K562 (cell line): ENCODE data around the gene NFKBIB. TPM values are rescaled to one million over a fixed set of nuclear protein-coding genes. Genes with fewer than 3 reads are reported as not detected.

Experiments
- ADNP ChIP-seq: fragments of 200-800 bp; sonication (Bioruptor generic); IDR thresholded peaks from 2 replicates; pipeline ENCODE4 v1.6.1; 2016; ENCODE audit warnings: missing genetic modification characterization, missing compliant biosample characterization
- ARHGAP35 ChIP-seq: fragments of 450-650 bp; IDR thresholded peaks from 2 replicates; pipeline ENCODE4 v1.6.1; 2018; ENCODE audit not compliant: partially characterized antibody
- CBFA2T3 ChIP-seq: fragments of 450-650 bp; IDR thresholded peaks from 2 replicates; pipeline ENCODE4 v1.6.1; 2017
- ESRRB ChIP-seq: fragments of 250-450 bp; sonication (Bioruptor Pico); IDR thresholded peaks from 2 replicates; pipeline ENCODE4 v1.5.0; 2020; ENCODE audit warnings: mild to moderate bottlenecking, moderate library complexity, borderline replicate concordance
- FOXK2 ChIP-seq, 2 experiments: fragments of 450-650 bp; IDR thresholded peaks in 1 of 2; conservative IDR thresholded peaks in 1 of 2; 2 replicates each; pipeline ENCODE4 v1.6.1; 2016; ENCODE audit warnings: low read depth in 2 of 2, mild to moderate bottlenecking in 1 of 2
- GTF2E2 ChIP-seq: fragments of 200-800 bp; sonication (Bioruptor generic); IDR thresholded peaks from 2 replicates; pipeline ENCODE4 v1.6.1; 2016; ENCODE audit warnings: missing genetic modification characterization, missing compliant biosample characterization
- JUND ChIP-seq, 2 experiments: IDR thresholded peaks; 2 replicates in 1 of 2; 3 replicates in 1 of 2; pipeline ENCODE4 v1.6.1; 2011; ENCODE audit warnings: borderline replicate concordance in 2 of 2, low read depth in 2 of 2, low read length in 2 of 2, improper control_type of control experiment in 1 of 2, missing biosample characterization in 1 of 2, missing genetic modification characterization in 1 of 2, missing genetic modification reagents in 1 of 2
- KAT2B ChIP-seq: IDR thresholded peaks from one replicate; pipeline ENCODE4 v1.6.1; 2012; ENCODE audit warnings: low read depth, mild to moderate bottlenecking, control low read depth, inconsistent platforms, low read length, moderate library complexity
- KDM1A ChIP-seq, 2 experiments: fragments of 450-650 bp; IDR thresholded peaks; 2 replicates each; pipeline ENCODE4 v1.6.1; 2016; ENCODE audit warnings: mild to moderate bottlenecking in 2 of 2
- NCOR1 ChIP-seq: fragments of 450-650 bp; IDR thresholded peaks from 2 replicates; pipeline ENCODE4 v1.6.1; 2016; ENCODE audit warnings: mild to moderate bottlenecking, moderate library complexity
- U2AF2 ChIP-seq: fragments of 200-400 bp; formaldehyde crosslinking; optimal IDR thresholded peaks from 2 replicates; pipeline ENCODE3; 2017; ENCODE audit warnings: low read depth, mild to moderate bottlenecking, low read length
- ZNF165 ChIP-seq: fragments of 250-450 bp; sonication (Bioruptor Pico); IDR thresholded peaks from 2 replicates; pipeline ENCODE4 v1.4.0; 2020; ENCODE audit warnings: borderline replicate concordance
- ZNF3 ChIP-seq: fragments of 250-450 bp; sonication (Bioruptor Pico); IDR thresholded peaks from 2 replicates; pipeline ENCODE4 v1.5.0; 2021; ENCODE audit warnings: mild to moderate bottlenecking, moderate library complexity
- ZNF41 ChIP-seq: fragments of 250-450 bp; sonication (Bioruptor Pico); conservative IDR thresholded peaks from 2 replicates; pipeline ENCODE4 v1.4.0; 2020; ENCODE audit warnings: mild to moderate bottlenecking
- ZNF445 ChIP-seq: fragments of 250-450 bp; sonication (Bioruptor Pico); IDR thresholded peaks from 2 replicates; pipeline ENCODE4 v1.4.0; 2020; ENCODE audit warnings: low read depth, mild to moderate bottlenecking, moderate library complexity
- polyA plus RNA-seq, 8 experiments: library from polyadenylated mRNA; depleted of rRNA in 4 of 8; stranded (reverse) in 5 of 8; unstranded in 3 of 8; fragments of >200 nt; fragmentation: Nextera tagmentation in 2 of 8; fragmentation: Illumina TruSeq in 1 of 8; extraction: Ambion mirVana in 2 of 8; extraction: Trizol in 1 of 8; gene quantifications; 2 replicates each; pipeline versions ENCODE4 v1.2.1 to v1.2.3, GENCODE V29; 2011 to 2014; ENCODE audit warnings: inconsistent platforms in 1 of 8, missing spikeins in 1 of 8
- total RNA-seq, 7 experiments: library from RNA; depleted of rRNA in 6 of 7; stranded (reverse); fragments of >200 nt in 6 of 7; fragmentation: Illumina TruSeq in 2 of 7; extraction: Trizol in 2 of 7; gene quantifications; 2 replicates each; pipeline versions ENCODE4 v1.2.1 to v1.2.3, GENCODE V29; 2011 to 2021; ENCODE audit warnings: low replicate concordance in 1 of 7
- TF ChIP-seq, protein P1 (sequence below): fragments of 250-450 bp; sonication (Bioruptor Pico); IDR thresholded peaks from 2 replicates; pipeline ENCODE4 v1.4.0; 2020; ENCODE audit warnings: mild to moderate bottlenecking, moderate library complexity, borderline replicate concordance
- TF ChIP-seq, protein P2 (sequence below), 2 experiments: fragments of 450-650 bp in 1 of 2; sonication (generic) in 1 of 2; formaldehyde crosslinking in 1 of 2; IDR thresholded peaks; 2 replicates each; pipeline versions ENCODE4 v1.7.1 to v1.9.0; 2016 to 2022; ENCODE audit warnings: inconsistent platforms in 1 of 2, mild to moderate bottlenecking in 1 of 2, missing genetic modification reagents in 1 of 2

Gene NFKBIB
- total and polyA plus RNA-seq, 9 of the 15 experiments (the other 6 are each of a cell fraction or from before 2014, with no cell fraction given) = 1.5 to 44.9 (median 10.4) TPM

DNA sequence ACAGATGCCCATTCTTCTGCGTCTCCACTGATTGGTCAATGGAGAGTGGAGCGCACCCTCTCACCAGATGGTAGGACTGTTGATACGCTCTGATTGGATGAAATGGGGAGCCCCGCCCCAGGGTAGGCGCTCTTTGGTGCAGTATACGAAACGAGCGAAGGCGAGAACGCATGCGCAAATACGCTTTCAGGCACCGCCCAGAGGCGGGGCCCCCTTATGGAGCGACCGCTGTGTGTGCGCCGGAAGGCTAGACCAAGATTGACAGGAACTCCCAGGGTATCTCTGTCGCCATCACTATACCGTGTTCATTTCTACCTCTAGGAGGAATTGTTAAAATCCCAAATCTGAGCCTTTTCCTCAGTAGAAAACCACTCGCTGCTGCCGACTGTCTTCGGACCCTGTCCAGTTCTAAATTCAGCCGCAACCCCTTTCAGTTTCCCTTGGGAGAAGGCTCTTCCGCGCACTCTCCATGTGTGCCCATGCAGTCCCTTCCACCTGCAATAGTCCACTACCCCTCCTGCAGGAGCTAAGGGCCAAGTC is 49.3 kb upstream of the NFKBIB start (continued):
- TF ChIP-seq, protein P1, sequence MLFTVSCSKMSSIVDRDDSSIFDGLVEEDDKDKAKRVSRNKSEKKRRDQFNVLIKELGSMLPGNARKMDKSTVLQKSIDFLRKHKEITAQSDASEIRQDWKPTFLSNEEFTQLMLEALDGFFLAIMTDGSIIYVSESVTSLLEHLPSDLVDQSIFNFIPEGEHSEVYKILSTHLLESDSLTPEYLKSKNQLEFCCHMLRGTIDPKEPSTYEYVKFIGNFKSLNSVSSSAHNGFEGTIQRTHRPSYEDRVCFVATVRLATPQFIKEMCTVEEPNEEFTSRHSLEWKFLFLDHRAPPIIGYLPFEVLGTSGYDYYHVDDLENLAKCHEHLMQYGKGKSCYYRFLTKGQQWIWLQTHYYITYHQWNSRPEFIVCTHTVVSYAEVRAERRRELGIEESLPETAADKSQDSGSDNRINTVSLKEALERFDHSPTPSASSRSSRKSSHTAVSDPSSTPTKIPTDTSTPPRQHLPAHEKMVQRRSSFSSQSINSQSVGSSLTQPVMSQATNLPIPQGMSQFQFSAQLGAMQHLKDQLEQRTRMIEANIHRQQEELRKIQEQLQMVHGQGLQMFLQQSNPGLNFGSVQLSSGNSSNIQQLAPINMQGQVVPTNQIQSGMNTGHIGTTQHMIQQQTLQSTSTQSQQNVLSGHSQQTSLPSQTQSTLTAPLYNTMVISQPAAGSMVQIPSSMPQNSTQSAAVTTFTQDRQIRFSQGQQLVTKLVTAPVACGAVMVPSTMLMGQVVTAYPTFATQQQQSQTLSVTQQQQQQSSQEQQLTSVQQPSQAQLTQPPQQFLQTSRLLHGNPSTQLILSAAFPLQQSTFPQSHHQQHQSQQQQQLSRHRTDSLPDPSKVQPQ = no peak
- TF ChIP-seq CBFA2T3 (no peak), ZNF41 (CRISPR knock-in tag) (no peak), KAT2B (no peak), FOXK2 (conservative IDR thresholded peaks at IDR 0.05 in 1 of 2, IDR thresholded peaks at IDR 0.05 in 1 of 2; ENCODE audit: low read depth in 2 of 2) (peak; percentile 4 to 75; a peak in 1 of 4 replicates), ARHGAP35 (no peak), GTF2E2 (no peak), KDM1A (IDR thresholded peaks at IDR 0.05) (no peak), ESRRB (CRISPR knock-in tag) (no peak), ZNF445 (CRISPR knock-in tag) (no peak), JUND (IDR thresholded peaks at IDR 0.05; ENCODE audit: borderline replicate concordance, low read depth, low read length) (peak; percentile 19; the same call in 1 of the 2 replicates), JUND (tag; IDR thresholded peaks at IDR 0.05; ENCODE audit: borderline replicate concordance, low read depth, low read length) (0 out of 3 replicates have a peak, but pooled peaks have one; percentile 11), ZNF165 (CRISPR knock-in tag) (no peak), NCOR1 (no peak), U2AF2 (no peak), ZNF3 (CRISPR knock-in tag) (no peak), ADNP (tag) (no peak)
- TF ChIP-seq, protein P2, sequence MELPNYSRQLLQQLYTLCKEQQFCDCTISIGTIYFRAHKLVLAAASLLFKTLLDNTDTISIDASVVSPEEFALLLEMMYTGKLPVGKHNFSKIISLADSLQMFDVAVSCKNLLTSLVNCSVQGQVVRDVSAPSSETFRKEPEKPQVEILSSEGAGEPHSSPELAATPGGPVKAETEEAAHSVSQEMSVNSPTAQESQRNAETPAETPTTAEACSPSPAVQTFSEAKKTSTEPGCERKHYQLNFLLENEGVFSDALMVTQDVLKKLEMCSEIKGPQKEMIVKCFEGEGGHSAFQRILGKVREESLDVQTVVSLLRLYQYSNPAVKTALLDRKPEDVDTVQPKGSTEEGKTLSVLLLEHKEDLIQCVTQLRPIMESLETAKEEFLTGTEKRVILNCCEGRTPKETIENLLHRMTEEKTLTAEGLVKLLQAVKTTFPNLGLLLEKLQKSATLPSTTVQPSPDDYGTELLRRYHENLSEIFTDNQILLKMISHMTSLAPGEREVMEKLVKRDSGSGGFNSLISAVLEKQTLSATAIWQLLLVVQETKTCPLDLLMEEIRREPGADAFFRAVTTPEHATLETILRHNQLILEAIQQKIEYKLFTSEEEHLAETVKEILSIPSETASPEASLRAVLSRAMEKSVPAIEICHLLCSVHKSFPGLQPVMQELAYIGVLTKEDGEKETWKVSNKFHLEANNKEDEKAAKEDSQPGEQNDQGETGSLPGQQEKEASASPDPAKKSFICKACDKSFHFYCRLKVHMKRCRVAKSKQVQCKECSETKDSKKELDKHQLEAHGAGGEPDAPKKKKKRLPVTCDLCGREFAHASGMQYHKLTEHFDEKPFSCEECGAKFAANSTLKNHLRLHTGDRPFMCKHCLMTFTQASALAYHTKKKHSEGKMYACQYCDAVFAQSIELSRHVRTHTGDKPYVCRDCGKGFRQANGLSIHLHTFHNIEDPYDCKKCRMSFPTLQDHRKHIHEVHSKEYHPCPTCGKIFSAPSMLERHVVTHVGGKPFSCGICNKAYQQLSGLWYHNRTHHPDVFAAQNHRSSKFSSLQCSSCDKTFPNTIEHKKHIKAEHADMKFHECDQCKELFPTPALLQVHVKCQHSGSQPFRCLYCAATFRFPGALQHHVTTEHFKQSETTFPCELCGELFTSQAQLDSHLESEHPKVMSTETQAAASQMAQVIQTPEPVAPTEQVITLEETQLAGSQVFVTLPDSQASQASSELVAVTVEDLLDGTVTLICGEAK (IDR thresholded peaks at IDR 0.05) = peak; percentile 73; the same call in 1 of the 2 replicates
- TF ChIP-seq, protein P2 (CRISPR knock-in tag; IDR thresholded peaks at IDR 0.05) = no peak
